Measurements from ENCODE around the gene TAS1R3.
"Not testable (repeated sequence)": the region's sequence is repeated elsewhere in the genome, so short reads cannot be mapped to it uniquely, and the experiment has no call there.

Gene TAS1R3

DNA sequence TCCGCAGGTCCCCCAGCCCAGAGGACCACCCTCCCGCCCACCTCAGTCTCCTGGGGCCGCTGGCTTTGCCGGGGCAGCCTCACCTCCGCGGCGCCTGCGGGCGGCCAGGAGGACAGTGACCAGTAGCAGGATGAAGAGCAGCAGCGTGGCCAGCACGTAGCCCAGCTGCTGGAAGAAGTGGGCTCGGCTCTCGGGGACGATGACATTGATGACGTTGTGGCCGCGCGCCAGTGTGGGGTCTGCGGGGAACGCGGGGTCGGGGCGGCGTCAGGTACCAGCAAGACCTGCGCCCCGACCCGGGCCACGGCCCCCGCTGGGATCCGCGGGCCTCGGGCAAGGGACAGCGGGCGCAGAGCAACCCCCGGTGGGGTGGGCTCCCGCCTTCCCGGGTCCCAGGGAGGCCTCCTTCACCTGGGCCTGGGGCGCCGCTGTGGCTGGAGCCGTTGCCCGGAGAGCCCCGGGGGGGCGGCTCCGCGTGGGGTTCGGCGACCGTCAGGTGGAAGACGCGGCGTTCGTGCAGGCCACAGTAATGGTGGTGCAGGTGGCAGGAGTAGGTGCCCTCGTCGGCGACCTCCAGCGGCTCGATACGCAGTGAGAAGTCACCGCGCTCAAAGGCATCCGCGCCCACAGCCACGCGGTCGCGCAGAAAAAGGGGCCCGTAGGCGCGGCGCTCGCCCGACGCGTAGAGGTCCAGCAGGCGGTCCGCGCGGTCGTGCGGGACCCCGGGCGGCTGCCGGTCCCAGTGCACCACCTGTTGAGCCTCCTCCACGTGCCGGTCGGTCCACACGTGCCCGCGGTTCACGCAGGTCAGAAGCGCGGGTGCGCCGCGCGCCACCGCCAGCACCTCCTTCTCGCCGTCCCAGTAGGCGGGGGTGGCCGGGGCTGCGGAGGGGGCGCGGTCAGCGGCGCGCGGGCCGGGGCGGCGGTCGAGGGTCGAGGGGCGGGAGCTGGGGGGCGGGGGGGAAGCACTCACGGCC, 23.5 kb downstream of the TAS1R3 start:
- DNase-seq: no peak

GRCh38 chr1:1355416-1355815, 24.3 kb downstream of the TAS1R3 start:
- no peak for DNase-seq

GRCh38 chr1:1356166-1356795, 25.2 kb downstream of the TAS1R3 start:
- DNase-seq: no peak

GRCh38 chr1:1356796-1357401, 25.8 kb downstream of the TAS1R3 start:
- DNase-seq: no peak

GRCh38 chr1:1357871-1358432, 26.9 kb downstream of the TAS1R3 start:
- DNase-seq: no peak

- no peak for DNase-seq
Observed at GRCh38 chr1:1358433-1359271, 27.6 kb downstream of the TAS1R3 start, which contains the start of gene MXRA8. TSS of gene MXRA8 (minus strand) at chr1:1358555. CDS start at chr1:1358504, 51 bp downstream.

GRCh38 chr1:1359308-1359663, 28.2 kb downstream of the TAS1R3 start:
- no peak for DNase-seq

DNA sequence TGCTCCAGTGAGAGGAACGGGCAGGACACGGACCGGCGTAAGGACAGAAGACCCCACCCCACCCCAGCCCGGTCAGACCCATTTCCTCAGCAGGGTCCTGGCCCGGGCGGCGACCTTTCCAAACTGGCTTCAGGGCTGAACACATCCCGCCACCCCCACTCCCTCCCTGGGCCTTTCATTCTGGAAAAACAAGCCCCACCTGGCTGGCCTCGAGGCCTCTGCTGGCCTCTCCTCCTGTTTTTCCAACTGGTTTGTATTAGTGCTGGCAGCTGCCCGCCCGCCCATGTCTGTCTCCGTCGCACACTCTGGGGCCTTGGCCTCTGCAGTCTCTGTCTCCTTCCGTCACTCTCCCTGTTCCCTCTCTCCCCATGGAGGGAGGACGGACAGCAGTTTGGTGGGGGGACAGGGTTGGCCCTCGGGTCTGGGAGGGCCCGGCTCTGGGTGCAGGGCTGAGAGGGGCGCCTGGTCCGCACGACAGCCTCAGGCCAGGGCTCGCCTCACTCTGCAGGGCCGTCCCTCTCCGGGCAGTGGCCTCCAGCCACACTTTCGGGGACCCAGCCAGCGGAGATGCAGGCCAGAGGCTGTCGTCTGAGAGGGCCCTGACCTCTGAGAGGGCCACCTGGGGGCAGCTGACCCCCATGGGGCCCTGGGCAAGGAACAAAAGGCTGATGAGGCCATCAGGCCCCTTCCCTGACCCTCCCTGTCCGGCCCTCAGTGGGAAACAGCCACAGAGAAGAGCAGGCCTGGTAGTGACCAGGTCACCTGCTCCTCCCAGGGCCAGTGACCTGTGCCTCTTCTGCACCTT, 28.8 kb downstream of the TAS1R3 start:
- no peak for DNase-seq

DNA sequence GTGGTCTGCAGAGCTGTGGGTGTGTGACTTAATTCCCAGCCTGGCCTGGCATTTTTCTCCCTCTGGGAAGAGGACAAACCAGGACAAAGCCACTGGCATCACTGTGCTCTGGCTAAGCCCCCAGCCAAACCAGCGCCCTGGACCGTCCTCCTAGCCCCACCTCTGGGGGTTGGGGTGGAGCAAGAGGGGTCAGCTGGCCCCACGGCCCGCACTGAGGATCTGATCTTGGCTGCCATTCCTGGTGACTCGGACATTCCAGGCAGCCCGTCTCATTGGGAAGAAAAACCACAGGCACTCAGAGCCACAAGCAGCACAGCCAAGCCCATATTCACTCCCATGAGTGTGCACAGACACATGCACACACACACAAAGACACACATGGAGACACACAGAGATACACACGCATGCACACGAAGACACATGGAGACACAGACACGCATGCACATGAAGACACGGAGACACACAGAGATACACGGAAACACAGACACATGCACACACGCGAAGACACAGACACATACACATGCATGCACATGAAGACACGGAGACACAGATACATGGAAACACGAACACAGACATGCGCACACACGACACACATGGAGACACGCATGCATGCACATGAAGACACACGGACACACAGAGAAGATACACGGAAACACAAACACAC, 29.6 kb downstream of the TAS1R3 start:
- DNase-seq: no peak

DNA sequence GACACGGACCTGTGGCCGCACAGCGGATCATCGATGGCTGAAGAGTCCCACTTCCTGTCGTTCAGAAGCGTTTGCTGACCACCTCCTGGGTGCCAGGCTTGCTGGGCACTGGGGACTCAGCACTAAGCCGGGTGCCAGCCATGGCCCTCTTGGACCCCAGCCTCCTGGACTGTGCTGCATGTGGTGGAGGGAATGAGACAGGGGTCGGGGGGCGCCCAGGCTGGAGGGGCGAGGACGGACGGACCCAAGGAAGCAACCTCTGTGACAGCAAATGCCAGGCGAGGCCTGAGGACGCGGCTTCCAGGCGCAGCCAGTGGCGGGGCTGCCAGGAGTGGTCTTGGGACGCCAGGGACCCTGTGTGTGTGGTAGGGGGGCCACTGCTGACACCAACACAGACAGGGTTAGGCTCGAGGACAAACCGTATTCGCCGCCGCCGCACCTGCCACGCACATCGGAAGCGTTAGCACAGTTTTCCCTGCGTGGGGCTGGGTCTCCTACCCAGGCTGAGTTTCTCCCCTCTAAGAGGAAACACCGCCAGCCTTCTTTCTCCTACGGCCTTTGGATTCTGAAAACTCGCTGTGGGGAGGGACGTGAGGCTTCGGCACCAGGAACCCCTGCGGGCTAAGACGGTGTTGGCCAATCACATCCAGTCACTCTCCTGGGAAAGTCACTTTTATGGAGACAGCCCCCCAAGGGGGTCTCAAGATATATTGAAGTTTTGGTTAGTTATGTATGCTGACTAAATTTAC, 30.3 kb downstream of the TAS1R3 start:
- DNase-seq: no peak

- no peak for DNase-seq
Observed at GRCh38 chr1:1361982-1362423, 30.9 kb downstream of the TAS1R3 start.

DNA sequence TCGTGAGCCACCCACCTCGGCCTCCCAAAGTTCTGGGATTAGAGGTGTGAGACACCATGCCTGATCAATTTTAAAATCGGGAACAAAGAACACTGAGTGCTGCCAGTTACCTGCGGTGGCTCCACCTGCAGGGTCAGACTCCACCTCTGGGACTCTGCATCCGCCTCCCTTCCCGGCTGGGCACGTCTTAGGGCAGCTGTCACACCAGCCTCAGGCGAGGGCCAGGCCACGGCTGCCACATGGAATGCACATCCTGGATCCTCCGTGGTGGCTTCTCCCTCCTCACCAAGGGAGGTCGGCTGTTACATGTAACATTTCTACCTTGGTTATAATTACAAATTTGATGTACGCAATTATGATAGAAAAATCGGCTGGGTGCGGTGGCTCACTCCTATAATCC, 33.2 kb downstream of the TAS1R3 start:
- no peak for DNase-seq

DNA sequence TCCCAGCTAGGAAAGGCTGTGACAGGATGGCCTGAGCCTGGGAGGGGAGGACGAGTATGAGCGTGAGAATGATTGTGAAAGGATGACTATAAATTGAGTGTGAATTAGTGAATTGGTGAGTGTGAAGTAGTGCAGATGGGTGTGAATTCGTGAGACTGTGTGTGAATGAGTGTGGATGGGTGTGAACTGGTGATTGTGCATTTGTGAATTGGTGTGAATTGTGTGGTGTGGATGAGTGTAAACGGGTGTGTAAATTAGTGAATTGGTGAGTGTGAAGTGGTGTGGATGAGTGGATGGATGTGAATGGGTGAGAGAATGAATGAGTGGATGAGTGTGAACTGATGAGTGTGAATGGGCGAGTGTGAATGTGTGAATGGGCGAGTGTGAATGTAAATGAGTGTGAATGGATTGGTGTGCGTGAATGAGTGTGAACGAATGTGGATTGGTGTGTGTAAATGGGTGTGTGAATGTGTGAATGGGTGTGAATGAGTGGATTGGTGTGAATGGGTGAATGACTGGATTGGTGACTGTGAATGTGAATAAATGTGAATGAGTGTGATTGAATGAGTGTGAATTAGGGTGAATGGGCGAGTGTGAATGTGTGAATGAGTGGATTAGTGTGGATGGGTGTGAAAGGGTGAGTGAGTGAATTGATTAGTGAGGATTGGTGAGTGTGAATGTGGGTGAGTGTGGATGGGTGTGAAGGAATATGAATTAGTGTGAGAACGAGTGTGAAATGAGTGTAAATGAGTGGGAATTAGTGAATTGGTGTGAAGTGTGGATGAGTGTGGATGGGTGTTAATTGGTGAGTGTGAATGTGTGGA, 35.0 kb downstream of the TAS1R3 start:
- DNase-seq: no peak

GRCh38 chr1:1366699-1367066, 35.6 kb downstream of the TAS1R3 start:
- DNase-seq: no peak

- no peak for DNase-seq
Observed at GRCh38 chr1:1367315-1367714, 36.2 kb downstream of the TAS1R3 start.

GRCh38 chr1:1370094-1370493, 39.0 kb downstream of the TAS1R3 start:
- DNase-seq: not testable (repeated sequence)

- DNase-seq: no peak
Observed at GRCh38 chr1:1370771-1371300, 39.8 kb downstream of the TAS1R3 start.

DNA sequence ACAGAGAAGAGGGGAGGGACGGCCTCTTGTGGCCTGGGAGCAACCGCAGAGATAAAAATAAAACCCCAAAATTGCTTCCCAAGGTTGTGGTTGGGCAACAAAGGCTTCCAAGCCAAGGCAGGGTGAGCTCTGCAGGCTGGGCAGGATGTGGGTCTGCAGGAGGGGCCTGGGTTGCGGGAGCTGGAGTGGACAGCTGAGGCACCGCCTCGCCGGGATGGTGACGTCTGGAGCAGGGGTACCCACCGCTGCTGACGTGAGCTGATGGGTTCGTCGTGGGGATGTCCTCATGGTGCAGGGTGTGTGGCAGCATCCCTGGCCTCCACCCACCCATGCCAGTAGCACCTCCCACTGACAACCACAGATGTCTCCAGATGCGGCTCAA, 40.3 kb downstream of the TAS1R3 start:
- DNase-seq: no peak
